Right ventricle myocardium superior (tissue), 1 donor: ENCODE measurements around the gene TTLL6. TPM values are rescaled to one million over a fixed set of nuclear protein-coding genes. Genes with fewer than 3 reads are reported as not detected.

Source experiments
- ATAC-seq: fragments of 200-7000 bp; cut with Tn5 transposase; one replicate; pipeline ENCODE4 v1.9.1; 2020; ENCODE audit warnings: mild to moderate bottlenecking; ENCODE audit not compliant: poor library complexity
- DNase-seq: peaks from one replicate; pipeline ENCODE4 v3.0.0-alpha.2; 2020
- intact Hi-C: fragments of 100-400 bp; cut with DNase I; formaldehyde crosslinking; loops from one replicate; pipeline ENCODE4 v1.11.2; 2022
- total RNA-seq: library from RNA; stranded (reverse); fragmentation: NEBNext Ultra II Directional; extraction: Animal tissue kit (Norgen Biotek cat#: 25700); gene quantifications from one replicate; pipeline ENCODE4 v1.2.1, GENCODE V29; 2021
- donor health status: DM: no; HTN: yes; CAD: no; lungs with severe emphysema.

TTLL6 gene
- total RNA-seq, 1 donor from 2014 or later: not detected

- no peak for DNase-seq
- intact Hi-C loops: no loop called here
- ATAC-seq: no peak
These were observed 43.8 kb downstream of the TTLL6 start for GRCh38 chr17:48773245-48773644.

- DNase-seq (no peak), ATAC-seq (no peak)
- intact Hi-C loops: no loop called here
These were observed 46.1 kb downstream of the TTLL6 start for GRCh38 chr17:48770954-48771353.

GRCh38 chr17:48769009-48769675, 47.9 kb downstream of the TTLL6 start:
- ATAC-seq (no peak), DNase-seq (no peak)
- intact Hi-C loops: no loop called here

GRCh38 chr17:48767263-48767774, 49.7 kb downstream of the TTLL6 start:
- no peak for DNase-seq

GRCh38 chr17:48761114-48761513, 55.9 kb downstream of the TTLL6 start:
- ATAC-seq: no peak
- intact Hi-C loops: no loop called here
- DNase-seq: no peak

More at GRCh38 chr17:48767263-48767774, 49.7 kb downstream of the TTLL6 start:
- intact Hi-C loops: no loop called here
- ATAC-seq: no peak

GRCh38 chr17:48760411-48760810, 56.6 kb downstream of the TTLL6 start:
- ATAC-seq (no peak), DNase-seq (no peak)
- intact Hi-C loops: no loop called here

- DNase-seq: no peak
- intact Hi-C loops: no loop called here
- no peak for ATAC-seq
These were observed 57.7 kb downstream of the TTLL6 start for GRCh38 chr17:48759288-48759687.

- ATAC-seq: no peak
- intact Hi-C loops: no loop called here
These were observed 59.5 kb downstream of the TTLL6 start for GRCh38 chr17:48757524-48757961.

GRCh38 chr17:48756830-48757251, 60.2 kb downstream of the TTLL6 start:
- ATAC-seq: no peak
- intact Hi-C loops: no loop called here
- DNase-seq: no peak

More at GRCh38 chr17:48757524-48757961, 59.5 kb downstream of the TTLL6 start:
- DNase-seq: no peak

- intact Hi-C loops: no loop called here
- no peak for ATAC-seq
These were observed 61.7 kb downstream of the TTLL6 start for GRCh38 chr17:48755356-48755755.

GRCh38 chr17:48754500-48755261, 62.3 kb downstream of the TTLL6 start:
- DNase-seq (no peak), ATAC-seq (no peak)
- intact Hi-C loops: no loop called here

More at GRCh38 chr17:48755356-48755755, 61.7 kb downstream of the TTLL6 start:
- no peak for DNase-seq

- no peak for ATAC-seq
These were observed 63.1 kb downstream of the TTLL6 start for GRCh38 chr17:48753794-48754499.

GRCh38 chr17:48752399-48753288, 64.4 kb downstream of the TTLL6 start:
- no peak for ATAC-seq
- intact Hi-C loops: no loop called here
- DNase-seq: no peak

More at GRCh38 chr17:48753794-48754499, 63.1 kb downstream of the TTLL6 start:
- no peak for DNase-seq
- intact Hi-C loops: no loop called here

- intact Hi-C loops: no loop called here
- DNase-seq: no peak
- ATAC-seq: no peak
These were observed 65.2 kb downstream of the TTLL6 start for GRCh38 chr17:48751733-48752398.

GRCh38 chr17:48751172-48751571, 65.9 kb downstream of the TTLL6 start:
- intact Hi-C loops: no loop called here
- ATAC-seq: no peak
- DNase-seq: no peak

GRCh38 chr17:48749621-48750553, 67.1 kb downstream of the TTLL6 start:
- DNase-seq (no peak), ATAC-seq (no peak)
- intact Hi-C loops: no loop called here
